GM10266 (cell line): Measurements from ENCODE around the gene HMGXB3.

Experiments used
- DNase-seq: peaks from one replicate; pipeline ENCODE4 v3.0.0; 2012; ENCODE audit errors: extremely low spot score
- TF ChIP-seq, protein P1 (sequence below): IDR thresholded peaks from 2 replicates; pipeline ENCODE4 v1.5.1; 2012; ENCODE audit warnings: mild to moderate bottlenecking, low read depth; ENCODE audit not compliant: control insufficient read depth, insufficient read depth; ENCODE audit errors: missing control alignments

Gene HMGXB3

DNA sequence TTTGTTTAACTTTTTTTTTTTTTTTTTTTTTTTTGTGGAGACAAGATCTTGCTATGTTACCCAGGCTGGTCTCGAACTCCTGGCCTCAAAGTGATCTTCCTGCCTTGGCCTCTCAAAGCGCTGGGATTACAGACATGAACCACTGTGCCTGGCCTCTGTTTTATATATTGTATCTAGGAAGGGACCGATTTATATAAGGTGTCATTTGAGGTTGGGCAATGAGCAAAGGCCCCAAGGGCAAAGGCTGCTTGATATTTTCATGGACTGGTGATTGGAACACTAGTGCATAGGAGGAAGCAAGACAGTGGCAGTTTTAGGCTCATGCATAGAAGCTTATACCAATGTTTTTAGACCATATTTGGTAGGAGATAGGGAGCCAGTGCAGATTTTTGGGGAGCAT lies 36.8 kb upstream of the HMGXB3 start:
- DNase-seq, result no peak
- TF ChIP-seq, protein P1, sequence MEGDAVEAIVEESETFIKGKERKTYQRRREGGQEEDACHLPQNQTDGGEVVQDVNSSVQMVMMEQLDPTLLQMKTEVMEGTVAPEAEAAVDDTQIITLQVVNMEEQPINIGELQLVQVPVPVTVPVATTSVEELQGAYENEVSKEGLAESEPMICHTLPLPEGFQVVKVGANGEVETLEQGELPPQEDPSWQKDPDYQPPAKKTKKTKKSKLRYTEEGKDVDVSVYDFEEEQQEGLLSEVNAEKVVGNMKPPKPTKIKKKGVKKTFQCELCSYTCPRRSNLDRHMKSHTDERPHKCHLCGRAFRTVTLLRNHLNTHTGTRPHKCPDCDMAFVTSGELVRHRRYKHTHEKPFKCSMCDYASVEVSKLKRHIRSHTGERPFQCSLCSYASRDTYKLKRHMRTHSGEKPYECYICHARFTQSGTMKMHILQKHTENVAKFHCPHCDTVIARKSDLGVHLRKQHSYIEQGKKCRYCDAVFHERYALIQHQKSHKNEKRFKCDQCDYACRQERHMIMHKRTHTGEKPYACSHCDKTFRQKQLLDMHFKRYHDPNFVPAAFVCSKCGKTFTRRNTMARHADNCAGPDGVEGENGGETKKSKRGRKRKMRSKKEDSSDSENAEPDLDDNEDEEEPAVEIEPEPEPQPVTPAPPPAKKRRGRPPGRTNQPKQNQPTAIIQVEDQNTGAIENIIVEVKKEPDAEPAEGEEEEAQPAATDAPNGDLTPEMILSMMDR, result no peak

GRCh38 chr5:149966946-149967345 lies 33.6 kb upstream of the HMGXB3 start:
- TF ChIP-seq, protein P1, result no peak
- DNase-seq, result no peak

DNA sequence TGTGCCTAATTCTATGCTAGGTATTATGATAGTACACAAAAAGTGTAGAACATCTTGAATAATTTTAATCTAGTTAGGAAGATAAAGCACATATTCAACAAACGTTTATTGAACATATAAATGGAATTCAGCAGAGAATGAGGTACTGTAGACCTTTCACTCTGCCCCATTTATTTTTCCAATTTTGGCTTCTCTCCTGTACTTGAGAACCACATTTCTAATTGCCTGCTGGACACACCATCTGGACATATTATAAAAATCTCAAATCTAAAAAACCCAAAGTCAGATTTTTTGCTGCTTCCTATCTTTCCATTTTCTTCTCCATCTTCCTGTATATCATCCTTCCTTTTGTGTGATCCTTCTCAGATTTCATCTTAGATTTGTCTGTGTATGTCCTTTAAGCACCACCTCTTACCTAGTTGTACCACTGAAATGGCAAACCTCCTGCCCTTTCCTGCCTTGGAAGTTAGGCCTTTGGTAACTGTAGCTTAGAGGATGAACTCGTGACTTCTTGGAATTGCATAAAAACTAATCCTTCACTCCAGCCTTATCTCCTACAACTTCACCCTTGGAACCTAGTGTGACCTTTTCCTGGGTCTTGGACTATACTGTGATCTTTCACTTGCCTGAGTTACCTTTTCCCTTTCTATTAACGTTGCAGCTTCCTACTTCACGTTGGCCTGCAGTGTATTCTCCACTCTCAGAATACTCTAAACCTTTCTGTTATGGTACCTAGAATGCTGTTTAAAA lies 31.2 kb upstream of the HMGXB3 start:
- DNase-seq, result no peak
- TF ChIP-seq, protein P1, result no peak

DNA sequence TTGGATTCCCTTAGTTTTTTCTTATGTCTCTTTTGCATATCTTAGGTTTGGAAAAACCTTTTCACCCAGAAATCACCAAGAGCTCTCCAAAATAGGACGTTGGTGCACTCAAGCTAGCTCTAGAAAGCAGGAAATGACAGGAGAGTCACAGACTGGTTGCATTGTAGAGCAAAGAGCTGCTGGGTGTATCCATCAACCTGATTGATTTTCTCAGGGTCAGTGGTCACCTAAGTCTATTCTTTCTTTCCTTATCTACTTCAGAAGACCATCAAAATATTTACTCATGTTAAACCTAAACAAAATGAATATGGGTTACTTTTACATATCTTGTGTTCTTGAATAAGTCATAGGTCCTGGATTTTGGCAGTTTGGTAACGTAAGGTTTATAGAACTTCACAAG lies 25.1 kb upstream of the HMGXB3 start:
- DNase-seq, result no peak
- TF ChIP-seq, protein P1, result no peak

GRCh38 chr5:149979896-149980295 lies 20.6 kb upstream of the HMGXB3 start:
- no peak for DNase-seq

DNA sequence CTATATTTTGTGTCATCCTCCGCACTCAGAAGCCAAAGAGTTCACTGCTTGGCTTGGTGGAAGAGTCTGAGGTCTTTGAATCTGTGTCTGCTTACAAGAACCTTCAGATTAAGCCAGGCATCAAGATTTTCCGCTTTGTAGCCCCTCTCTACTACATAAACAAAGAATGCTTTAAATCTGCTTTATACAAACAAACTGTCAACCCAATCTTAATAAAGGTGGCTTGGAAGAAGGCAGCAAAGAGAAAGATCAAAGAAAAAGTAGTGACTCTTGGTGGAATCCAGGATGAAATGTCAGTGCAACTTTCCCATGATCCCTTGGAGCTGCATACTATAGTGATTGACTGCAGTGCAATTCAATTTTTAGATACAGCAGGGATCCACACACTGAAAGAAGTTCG lies 19.3 kb upstream of the HMGXB3 start:
- no peak for DNase-seq
- TF ChIP-seq, protein P1, result no peak

More at GRCh38 chr5:149979896-149980295, 20.6 kb upstream of the HMGXB3 start:
- TF ChIP-seq, protein P1, result no peak

GRCh38 chr5:149982505-149982904 lies 18.0 kb upstream of the HMGXB3 start:
- TF ChIP-seq, protein P1, result no peak
- DNase-seq, result no peak
